OCI-M1 (cell line): ENCODE measurements around the gene B4GALT6.

Experiments
- DNase-seq: peaks from one replicate; lab custom pipeline; 2025; lab: John Stamatoyannopoulos, UW

B4GALT6 gene

DNA sequence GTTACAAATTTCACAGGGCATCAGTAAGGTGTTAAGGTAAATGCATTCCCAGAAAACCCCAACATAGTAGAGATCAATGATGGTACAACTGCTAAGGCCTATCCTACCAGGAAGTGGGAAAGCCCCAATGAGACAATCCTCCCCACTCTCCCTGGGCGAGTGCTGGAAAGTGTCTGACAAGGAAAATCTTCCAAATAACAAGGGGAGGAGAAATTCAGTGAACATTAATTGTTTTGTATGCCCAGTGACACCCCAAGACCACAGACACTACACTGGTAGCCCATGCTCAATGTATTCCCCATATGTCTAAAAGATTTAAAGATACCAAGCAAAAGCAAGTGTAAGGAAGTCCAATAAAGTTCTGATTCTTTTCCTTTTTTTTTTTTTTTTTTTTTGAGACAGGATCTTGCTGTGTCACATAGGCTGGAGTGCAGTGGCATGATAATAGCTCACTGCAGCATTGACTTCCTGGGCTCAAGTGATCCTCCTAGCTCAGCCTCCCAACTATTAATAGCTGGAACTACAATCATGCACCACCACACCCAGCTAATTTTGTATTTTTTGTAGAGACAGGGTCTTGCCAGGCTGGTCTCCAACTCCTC lies 24.7 kb downstream of the B4GALT6 start:
- DNase-seq, result no peak

- DNase-seq, result no peak
Measured at GRCh38 chr18:31658670-31659575, 25.5 kb downstream of the B4GALT6 start.

GRCh38 chr18:31657823-31658669 lies 26.3 kb downstream of the B4GALT6 start:
- peak; percentile 17 for DNase-seq

DNA sequence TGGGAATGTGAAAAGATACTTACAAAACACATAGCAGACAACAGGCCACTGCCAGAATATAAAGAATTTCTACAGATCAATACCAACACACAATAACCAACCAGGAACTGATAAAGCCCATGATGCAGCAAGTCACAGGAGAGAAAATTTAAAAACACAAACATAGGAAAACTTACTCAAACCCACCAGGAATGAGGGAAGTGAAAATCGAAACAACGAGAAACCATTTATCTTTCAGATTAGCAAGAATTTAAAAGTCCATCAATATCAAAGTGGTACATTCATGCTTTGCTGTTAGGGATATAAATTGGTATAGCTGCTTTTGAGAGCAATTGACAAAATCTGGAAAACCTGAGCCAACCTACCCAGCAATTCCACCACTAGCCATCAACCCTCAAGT lies 27.6 kb downstream of the B4GALT6 start:
- DNase-seq, result no peak

- no peak for DNase-seq
Measured at GRCh38 chr18:31655354-31655753, 29.0 kb downstream of the B4GALT6 start.

GRCh38 chr18:31652877-31653276 lies 31.5 kb downstream of the B4GALT6 start:
- DNase-seq, result no peak

DNA sequence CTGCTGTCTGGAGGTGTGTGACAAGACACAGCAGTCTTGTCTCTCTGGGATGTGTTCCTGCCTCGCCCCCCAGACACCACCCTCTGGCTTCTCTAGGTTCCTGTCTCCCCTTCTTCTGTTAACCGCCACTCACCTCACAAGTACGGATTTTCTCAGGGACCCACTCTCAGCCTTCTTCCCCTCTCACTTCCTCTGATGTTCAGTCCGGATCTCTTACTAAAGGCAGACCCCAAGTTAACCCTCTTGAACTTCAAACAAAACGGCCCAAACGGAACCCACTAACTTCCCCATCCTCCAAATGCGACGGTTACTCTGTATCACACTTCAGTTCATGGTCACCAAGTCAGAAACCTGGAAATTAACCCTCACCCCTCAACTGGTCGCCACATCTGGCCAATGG lies 32.0 kb downstream of the B4GALT6 start:
- DNase-seq, result no peak

- no peak for DNase-seq
Measured at GRCh38 chr18:31651369-31651768, 33.0 kb downstream of the B4GALT6 start.

- DNase-seq, result peak; percentile 31
Measured at GRCh38 chr18:31649978-31650719, 34.2 kb downstream of the B4GALT6 start.

DNA sequence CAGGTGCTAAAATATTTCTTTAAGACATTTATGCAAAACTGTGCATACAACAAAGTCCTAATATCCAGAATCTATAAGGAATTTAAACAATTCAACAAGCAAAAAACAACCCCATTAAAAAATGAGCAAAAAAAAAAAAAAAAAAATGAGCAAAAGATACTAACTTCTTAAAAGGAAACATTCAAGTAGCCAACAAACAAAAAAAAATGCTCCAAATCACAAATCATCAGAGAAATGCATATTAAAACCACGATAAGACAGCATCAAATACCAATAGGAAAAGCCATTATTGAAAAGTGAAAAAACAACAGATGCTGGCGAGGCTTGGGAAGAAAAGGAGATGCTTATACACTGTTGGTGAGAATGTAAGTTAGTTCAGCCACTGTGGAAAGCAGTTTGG lies 34.9 kb downstream of the B4GALT6 start:
- DNase-seq, result no peak

DNA sequence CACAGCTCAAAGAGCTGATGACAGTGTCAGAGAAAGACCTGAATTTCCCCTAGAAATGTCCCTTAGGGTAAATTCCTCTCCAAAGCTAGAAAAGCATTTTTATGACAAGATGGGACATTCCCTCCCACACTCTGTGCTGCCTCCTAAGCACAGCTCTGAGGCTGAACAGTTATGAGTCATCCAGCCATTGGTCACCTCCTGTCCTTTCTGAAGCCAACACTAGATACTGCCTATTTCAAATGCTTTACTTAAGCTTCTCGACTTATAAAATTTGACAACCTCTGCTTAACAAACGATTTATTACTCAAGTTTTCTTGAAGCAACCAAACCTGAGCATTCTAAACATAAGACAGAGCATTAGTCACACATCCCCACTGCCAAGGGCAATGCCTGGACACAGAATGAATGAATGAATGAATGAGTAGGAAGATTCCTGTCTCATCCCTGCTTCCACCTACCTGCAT lies 35.4 kb downstream of the B4GALT6 start:
- peak; percentile 71 for DNase-seq

DNA sequence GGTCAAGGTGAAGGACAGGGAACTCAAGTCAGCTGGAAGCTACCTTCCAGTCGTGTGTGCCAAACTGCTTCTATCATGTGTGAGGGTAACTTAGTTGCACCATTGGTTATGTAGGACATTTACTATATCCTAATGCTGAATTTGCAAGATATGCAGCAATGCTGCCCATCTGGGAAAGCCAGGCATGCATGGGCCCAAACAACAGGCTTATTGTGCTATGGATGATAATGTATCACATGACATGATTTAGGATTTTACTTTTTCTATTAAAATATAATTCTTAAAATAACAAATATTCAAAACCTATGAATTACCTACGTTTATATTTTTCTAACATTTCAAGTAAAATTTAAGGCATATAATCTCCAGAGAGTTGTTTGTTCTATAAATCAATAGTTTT lies 35.9 kb downstream of the B4GALT6 start:
- no peak for DNase-seq

GRCh38 chr18:31647127-31647753 lies 37.1 kb downstream of the B4GALT6 start:
- DNase-seq, result no peak

DNA sequence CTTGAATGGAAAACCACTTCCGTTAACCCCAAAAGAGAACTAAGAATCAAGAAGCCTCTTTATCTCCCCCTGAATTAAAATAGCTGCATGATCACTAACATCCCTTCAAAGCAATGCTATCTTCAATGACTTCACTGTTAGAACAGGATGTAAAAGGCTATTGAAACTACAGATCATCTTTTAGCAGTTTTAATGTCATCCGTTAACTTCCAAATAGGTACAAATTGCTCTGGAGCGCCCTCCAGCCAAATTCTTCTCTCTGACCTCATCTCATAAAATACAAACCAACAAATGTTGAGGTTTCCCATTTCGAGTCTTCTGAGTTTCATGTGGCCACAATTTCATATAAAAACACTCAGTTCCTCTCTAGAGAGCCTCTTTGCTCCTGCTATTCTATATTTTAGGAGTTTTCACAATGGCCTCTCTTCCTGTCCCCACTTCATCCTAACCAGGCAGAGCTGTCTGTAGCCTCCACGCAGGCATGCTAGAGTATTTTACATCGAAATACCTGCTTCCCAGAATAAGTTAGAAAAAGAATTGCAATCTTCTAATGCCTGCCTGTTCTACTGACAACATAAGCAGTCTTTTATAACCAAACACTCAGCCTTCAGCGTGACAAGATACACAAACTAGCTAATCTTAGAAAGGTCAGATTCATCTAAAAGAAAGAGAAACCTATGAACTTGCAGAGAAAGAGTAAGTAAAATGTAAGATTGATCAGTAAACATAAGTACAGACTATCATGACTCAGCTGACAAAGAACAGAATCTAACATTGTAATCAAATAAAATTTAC lies 37.9 kb downstream of the B4GALT6 start:
- DNase-seq, result peak; percentile 18

GRCh38 chr18:31645411-31645810 lies 39.0 kb downstream of the B4GALT6 start:
- DNase-seq, result peak; percentile 28

- DNase-seq, result no peak
Measured at GRCh38 chr18:31643003-31643402, 41.4 kb downstream of the B4GALT6 start.

DNA sequence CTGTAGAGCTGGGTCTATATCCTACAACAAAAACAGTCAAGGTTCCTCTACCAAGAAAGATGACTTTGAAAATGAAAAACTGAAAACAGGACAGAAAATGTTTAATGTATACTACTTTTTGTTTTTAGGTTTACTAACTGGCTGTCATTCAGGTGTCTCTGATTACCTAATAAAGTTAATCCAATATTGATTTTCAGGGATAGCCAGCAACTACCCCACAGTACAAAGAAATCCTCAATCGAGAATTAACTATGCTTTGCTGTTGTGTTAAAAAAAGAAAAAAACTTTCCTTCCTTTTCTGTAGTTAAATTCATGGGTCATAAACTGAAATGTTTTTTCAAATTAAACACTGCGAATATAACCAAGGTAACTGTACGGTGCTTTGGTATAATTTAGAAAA lies 46.9 kb downstream of the B4GALT6 start:
- no peak for DNase-seq

DNA sequence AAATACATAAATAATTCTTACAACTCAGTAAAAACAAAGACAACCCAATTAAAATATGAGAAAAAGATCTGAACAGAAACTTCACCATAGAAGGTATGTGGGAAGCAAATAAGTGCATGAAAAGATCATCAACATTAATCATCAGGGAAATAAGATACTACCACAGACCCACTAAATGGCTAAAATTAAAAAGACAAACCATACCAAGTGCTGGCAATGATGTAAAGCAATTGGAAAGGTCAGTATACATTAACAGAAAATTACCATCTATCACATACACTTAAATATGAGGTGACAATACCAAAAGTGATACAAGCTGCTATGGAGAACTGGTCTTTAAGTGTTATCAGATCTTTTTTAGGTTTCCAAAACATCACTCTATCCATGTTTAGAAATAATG lies 48.0 kb downstream of the B4GALT6 start:
- no peak for DNase-seq

- no peak for DNase-seq
Measured at GRCh38 chr18:31634331-31634713, 50.1 kb downstream of the B4GALT6 start.
